ENCODE data around the gene CUBN. TPM values are rescaled to one million over a fixed set of nuclear protein-coding genes. Genes with fewer than 3 reads are reported as not detected.

The CUBN gene
- total RNA-seq, 2 experiments from 2014 or later: 0.30 to 0.76 TPM

- Mint-ChIP-seq H3K4me3 (no peak overlapping the region), H3K36me3 (peaks cover 10% of the 10 kb centered on the region), H3K27ac (no peak overlapping the region), H3K9me3 (no peaks in the 10 kb centered on the region), H3K27me3 (no peaks in the 10 kb centered on the region), H3K4me1 (peaks cover 13% of the 10 kb centered on the region)
- no peak for DNase-seq
These were observed 179.8 kb downstream of the CUBN start for GRCh38 chr10:16949816-16950215.

DNA sequence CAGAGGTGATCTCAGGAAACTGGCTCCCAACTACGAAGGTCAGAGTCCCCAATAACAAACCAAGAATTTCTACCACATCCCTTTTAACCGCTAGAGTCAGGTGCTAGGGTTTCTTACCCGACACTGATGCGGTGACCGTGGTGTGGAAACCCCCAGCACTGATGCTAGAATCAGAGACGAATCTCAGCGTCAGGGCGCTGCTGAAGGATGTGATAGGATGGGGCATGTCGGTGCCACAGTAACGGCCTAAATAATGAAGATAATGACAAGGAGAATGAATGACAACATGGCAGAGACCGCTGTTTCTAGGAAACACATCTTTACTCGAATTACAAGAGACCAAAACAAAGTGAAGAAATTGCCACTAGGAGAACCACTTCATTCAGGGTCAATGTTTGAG, 181.2 kb downstream of the CUBN start:
- Mint-ChIP-seq H3K27me3 (no peaks in the 10 kb centered on the region), H3K27ac (no peak overlapping the region), H3K4me1 (peaks cover 16% of the 10 kb centered on the region), H3K36me3 (peaks cover 10% of the 10 kb centered on the region), H3K4me3 (no peak overlapping the region), H3K9me3 (no peaks in the 10 kb centered on the region)
- DNase-seq: peak; percentile 21

DNA sequence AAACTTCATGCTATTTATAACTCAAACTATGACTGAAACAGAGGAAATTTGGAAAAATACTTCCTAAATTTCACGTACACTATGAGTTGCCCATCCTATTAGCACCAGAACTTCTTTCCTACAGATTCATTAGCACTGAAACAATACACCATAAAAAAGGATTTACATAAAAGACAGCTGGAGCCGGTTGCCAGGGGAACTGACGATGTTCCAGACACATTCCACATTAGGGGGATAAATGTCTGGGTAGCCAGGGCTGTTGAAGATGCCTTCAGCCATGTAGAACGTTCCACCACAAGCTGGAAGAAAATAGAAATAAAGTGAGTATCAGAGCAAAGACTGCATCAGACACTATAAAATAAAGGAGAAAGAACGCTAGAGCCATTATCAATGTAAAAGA, 182.5 kb downstream of the CUBN start:
- H3K27me3 Mint-ChIP-seq: no peaks in the 10 kb centered on the region
- no peaks in the 10 kb centered on the region for H3K9me3 Mint-ChIP-seq
- H3K36me3 Mint-ChIP-seq: peaks cover 10% of the 10 kb centered on the region
- H3K4me1 Mint-ChIP-seq: peaks cover 16% of the 10 kb centered on the region
- H3K27ac Mint-ChIP-seq: no peak overlapping the region
- no peak for DNase-seq
- H3K4me3 Mint-ChIP-seq: no peak overlapping the region

- Mint-ChIP-seq H3K4me3 (no peak overlapping the region), H3K9me3 (no peaks in the 10 kb centered on the region), H3K36me3 (peaks cover 10% of the 10 kb centered on the region), H3K27me3 (no peaks in the 10 kb centered on the region), H3K27ac (no peak overlapping the region), H3K4me1 (peaks cover 10% of the 10 kb centered on the region)
- no peak for DNase-seq
These were observed 184.0 kb downstream of the CUBN start for GRCh38 chr10:16945593-16945992.

GRCh38 chr10:16944986-16945385, 184.6 kb downstream of the CUBN start:
- H3K27me3 Mint-ChIP-seq: no peaks in the 10 kb centered on the region
- peaks cover 10% of the 10 kb centered on the region for H3K36me3 Mint-ChIP-seq
- no peak for DNase-seq
- H3K9me3 Mint-ChIP-seq: no peaks in the 10 kb centered on the region
- H3K4me1 Mint-ChIP-seq: peaks cover 10% of the 10 kb centered on the region
- H3K27ac Mint-ChIP-seq: no peak overlapping the region
- H3K4me3 Mint-ChIP-seq: no peak overlapping the region

- DNase-seq: no peak
- H3K4me1 Mint-ChIP-seq: peaks cover 10% of the 10 kb centered on the region
- H3K9me3 Mint-ChIP-seq: no peaks in the 10 kb centered on the region
- H3K4me3 Mint-ChIP-seq: no peak overlapping the region
- H3K36me3 Mint-ChIP-seq: peaks cover 10% of the 10 kb centered on the region
- no peaks in the 10 kb centered on the region for H3K27me3 Mint-ChIP-seq
- H3K27ac Mint-ChIP-seq: no peak overlapping the region
These were observed 185.2 kb downstream of the CUBN start for GRCh38 chr10:16944402-16944801.

DNA sequence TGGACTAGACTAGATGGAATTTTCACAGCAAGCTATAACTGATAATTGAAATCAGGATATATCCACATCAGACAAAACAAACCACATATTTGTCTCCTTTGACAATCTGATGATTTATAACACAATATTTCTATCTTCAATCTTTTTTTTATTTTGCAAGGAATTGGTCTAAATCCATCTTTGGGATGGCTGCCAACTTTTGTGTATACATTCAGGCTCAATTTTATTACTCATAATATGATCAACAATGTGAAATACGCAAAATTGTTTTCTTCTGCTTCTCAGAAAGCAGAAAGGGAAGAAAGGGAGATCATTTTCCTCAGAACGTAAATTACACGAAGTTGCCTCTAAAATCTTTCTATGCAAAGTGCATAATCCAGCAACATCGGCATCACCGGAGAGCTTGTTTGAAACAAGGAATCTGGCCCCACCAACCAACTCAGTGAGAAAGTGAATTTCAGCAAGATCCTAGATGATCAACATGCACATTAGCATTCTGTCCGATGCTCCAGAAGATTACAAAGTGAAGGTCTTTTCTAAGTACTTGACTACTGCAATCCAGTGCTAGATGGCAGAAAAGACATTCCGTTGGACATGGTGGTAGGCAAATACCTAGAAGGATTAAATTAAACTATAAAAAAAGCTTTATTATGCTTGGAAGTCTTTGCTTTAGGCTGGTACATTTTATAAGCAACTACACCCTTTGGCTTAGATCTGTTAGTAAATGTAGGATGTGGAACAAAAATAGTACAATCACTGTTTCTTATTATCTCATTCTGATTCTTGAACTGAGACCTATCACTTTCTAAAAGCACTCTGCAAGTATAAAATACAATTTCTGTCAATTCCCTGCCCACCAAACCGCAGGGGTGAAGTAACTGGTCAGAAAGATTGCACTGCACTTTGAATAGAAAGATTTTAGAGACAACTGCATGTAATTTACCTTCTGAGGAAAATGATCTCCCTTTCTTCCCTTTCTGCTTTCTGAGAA, 186.0 kb downstream of the CUBN start:
- Mint-ChIP-seq H3K27ac (no peak overlapping the region), H3K27me3 (no peaks in the 10 kb centered on the region), H3K4me1 (peaks cover 10% of the 10 kb centered on the region), H3K36me3 (peaks cover 10% of the 10 kb centered on the region), H3K4me3 (no peak overlapping the region), H3K9me3 (no peaks in the 10 kb centered on the region)
- no peak for DNase-seq

DNA sequence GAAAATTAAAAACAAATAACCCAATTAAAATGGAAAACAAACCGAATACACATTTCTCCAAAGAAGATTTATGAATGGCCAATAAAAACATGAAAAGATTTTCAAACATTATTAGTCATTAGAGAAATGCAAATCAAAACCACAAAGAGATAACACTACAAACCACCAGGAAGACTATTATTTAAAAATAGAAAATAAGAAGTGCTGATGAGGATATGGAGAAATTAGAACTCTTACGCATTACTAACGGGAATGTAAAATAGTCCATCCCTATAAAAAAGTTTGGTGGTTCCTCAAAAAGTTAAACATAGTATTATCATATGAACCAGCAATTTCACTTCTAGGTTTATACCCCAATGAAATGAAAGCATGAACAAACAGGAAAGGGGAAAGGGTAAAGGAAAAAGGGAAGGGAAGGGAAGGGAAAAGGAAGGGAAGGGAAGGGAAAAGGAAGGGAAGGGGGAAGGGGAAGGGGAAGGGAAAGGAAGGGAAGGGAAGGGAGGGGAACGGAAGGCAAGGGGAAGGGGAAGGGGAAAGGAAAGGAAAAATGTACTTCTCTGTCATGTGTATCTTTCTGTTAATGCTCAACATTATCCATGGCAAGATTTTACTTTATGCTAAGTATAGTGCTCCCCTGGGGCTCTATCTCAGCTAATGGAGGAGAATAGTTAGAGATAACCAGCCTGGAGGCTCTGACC, 187.1 kb downstream of the CUBN start:
- Mint-ChIP-seq H3K4me3 (no peak overlapping the region), H3K27me3 (no peaks in the 10 kb centered on the region), H3K27ac (no peak overlapping the region), H3K36me3 (peaks cover 9% of the 10 kb centered on the region), H3K4me1 (peaks cover 8% of the 10 kb centered on the region), H3K9me3 (no peaks in the 10 kb centered on the region)
- DNase-seq: no peak

DNA sequence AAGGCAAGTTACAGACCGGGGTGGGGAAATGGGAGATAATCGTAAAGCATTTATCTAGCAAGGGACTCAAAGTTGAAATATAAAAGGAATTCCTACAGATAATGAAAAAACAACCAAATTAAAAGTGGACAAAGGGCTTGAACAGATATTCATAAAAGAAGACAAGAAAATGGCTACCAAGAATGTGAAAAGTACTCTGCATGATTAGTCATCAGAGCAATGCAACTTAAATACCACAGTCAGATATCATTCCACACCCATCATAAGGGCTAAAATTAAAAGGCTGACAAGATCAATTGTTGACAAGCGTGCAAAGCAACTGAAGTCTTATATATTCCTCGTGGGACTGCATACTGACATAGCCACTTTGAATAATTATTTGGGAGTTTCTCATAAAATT, 187.7 kb downstream of the CUBN start:
- no peak for DNase-seq
- Mint-ChIP-seq H3K27ac (no peak overlapping the region), H3K9me3 (no peaks in the 10 kb centered on the region), H3K27me3 (no peaks in the 10 kb centered on the region), H3K4me1 (peaks cover 8% of the 10 kb centered on the region), H3K36me3 (peaks cover 5% of the 10 kb centered on the region), H3K4me3 (no peak overlapping the region)

DNA sequence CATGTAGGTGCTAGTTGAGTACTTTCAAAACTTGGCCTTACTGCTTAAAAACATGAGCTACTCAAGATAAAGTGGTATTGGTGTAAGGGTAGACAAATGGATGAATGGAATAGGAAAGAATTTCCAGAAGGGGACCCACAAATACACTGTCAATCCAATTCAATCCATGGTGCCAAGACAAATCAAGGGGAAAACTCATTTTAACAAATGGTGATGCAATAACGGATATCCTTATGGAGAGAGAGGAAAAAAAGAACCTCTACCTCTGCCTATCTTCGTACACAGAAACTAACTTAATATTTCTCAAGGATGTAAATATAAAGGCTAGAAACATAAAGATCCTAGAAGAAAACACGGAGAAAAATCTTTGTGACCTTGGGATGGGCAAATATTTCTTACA, 188.5 kb downstream of the CUBN start:
- Mint-ChIP-seq H3K36me3 (peaks cover 2% of the 10 kb centered on the region), H3K9me3 (no peaks in the 10 kb centered on the region), H3K27ac (no peak overlapping the region), H3K4me3 (no peak overlapping the region), H3K4me1 (peaks cover 8% of the 10 kb centered on the region), H3K27me3 (no peaks in the 10 kb centered on the region)
- DNase-seq: no peak

GRCh38 chr10:16938952-16939351, 190.7 kb downstream of the CUBN start:
- Mint-ChIP-seq H3K27me3 (no peaks in the 10 kb centered on the region), H3K4me1 (peaks cover 5% of the 10 kb centered on the region), H3K36me3 (peaks cover 2% of the 10 kb centered on the region), H3K27ac (no peak overlapping the region), H3K9me3 (no peaks in the 10 kb centered on the region), H3K4me3 (no peak overlapping the region)
- DNase-seq: no peak

GRCh38 chr10:16934461-16934860, 195.2 kb downstream of the CUBN start:
- Mint-ChIP-seq H3K36me3 (peaks cover 4% of the 10 kb centered on the region), H3K4me1 (peaks cover 2% of the 10 kb centered on the region), H3K27me3 (no peaks in the 10 kb centered on the region), H3K27ac (no peak overlapping the region), H3K9me3 (no peaks in the 10 kb centered on the region), H3K4me3 (no peak overlapping the region)
- DNase-seq: no peak

- peaks cover 4% of the 10 kb centered on the region for H3K36me3 Mint-ChIP-seq
- H3K4me3 Mint-ChIP-seq: no peak overlapping the region
- no peaks in the 10 kb centered on the region for H3K9me3 Mint-ChIP-seq
- no peak overlapping the region for H3K27ac Mint-ChIP-seq
- peaks cover 2% of the 10 kb centered on the region for H3K4me1 Mint-ChIP-seq
- H3K27me3 Mint-ChIP-seq: no peaks in the 10 kb centered on the region
- no peak for DNase-seq
These were observed 195.8 kb downstream of the CUBN start for GRCh38 chr10:16933783-16934182.

- Mint-ChIP-seq H3K9me3 (no peaks in the 10 kb centered on the region), H3K4me3 (no peak overlapping the region), H3K27me3 (no peaks in the 10 kb centered on the region), H3K4me1 (peaks cover 2% of the 10 kb centered on the region), H3K36me3 (peaks cover 8% of the 10 kb centered on the region), H3K27ac (no peak overlapping the region)
- no peak for DNase-seq
These were observed 197.7 kb downstream of the CUBN start for GRCh38 chr10:16931930-16932329.

- Mint-ChIP-seq H3K36me3 (peaks cover 11% of the 10 kb centered on the region), H3K4me1 (peaks cover 2% of the 10 kb centered on the region), H3K27me3 (no peaks in the 10 kb centered on the region), H3K9me3 (no peaks in the 10 kb centered on the region), H3K4me3 (no peak overlapping the region), H3K27ac (no peak overlapping the region)
- DNase-seq: no peak
These were observed 199.1 kb downstream of the CUBN start for GRCh38 chr10:16930540-16930939.

Data from activated naive CD8-positive, alpha-beta T cell treated with anti-CD3 and anti-CD28 coated beads for 36 hours (primary cell).